Activated T-helper 2 cell treated with anti-CD3 and anti-CD28 coated beads, Interferon-gamma antibody, Interleukin-2, Interleukin-4, amounts not matched to agents 10 μg/mL and 5 μg/mL and 100 μg/mL, durations not matched to agents 14 hours and 24 hours and 36 hours (primary cell): ENCODE data around the gene ORM1. TPM values are rescaled to one million over a fixed set of nuclear protein-coding genes. Genes with fewer than 3 reads are reported as not detected.

ENCODE experiments used
- DNase-seq: peaks from one replicate; pipeline ENCODE4 v3.0.0; 2021; ENCODE audit warnings: low spot score
- H3K27ac Mint-ChIP-seq: one replicate; pipeline ENCODE4 v1.8.0; 2021; ENCODE audit warnings: mixed read lengths
- H3K27me3 Mint-ChIP-seq: one replicate; pipeline ENCODE4 v1.8.0; 2021; ENCODE audit warnings: low read depth, mixed read lengths
- H3K36me3 Mint-ChIP-seq: one replicate; pipeline ENCODE4 v1.8.0; 2021; ENCODE audit warnings: low read depth, mixed read lengths
- H3K4me1 Mint-ChIP-seq: one replicate; pipeline ENCODE4 v1.8.0; 2021; ENCODE audit warnings: low read depth, mixed read lengths
- H3K4me3 Mint-ChIP-seq: one replicate; pipeline ENCODE4 v1.8.0; 2021; ENCODE audit warnings: low read depth, mild to moderate bottlenecking, moderate library complexity, mixed read lengths
- H3K9me3 Mint-ChIP-seq: one replicate; pipeline ENCODE4 v1.8.0; 2021; ENCODE audit warnings: mixed read lengths
- intact Hi-C: fragments of 100-400 bp; cut with micrococcal nuclease; formaldehyde crosslinking; loops from one replicate; pipeline ENCODE4 v1.15.1; 2023
- total RNA-seq: library from RNA; stranded (reverse); gene quantifications from 2 replicates; pipeline ENCODE4 v1.2.3, GENCODE V29; 2022

ORM1 gene
- total RNA-seq, 1 donor from 2014 or later: not detected

DNA sequence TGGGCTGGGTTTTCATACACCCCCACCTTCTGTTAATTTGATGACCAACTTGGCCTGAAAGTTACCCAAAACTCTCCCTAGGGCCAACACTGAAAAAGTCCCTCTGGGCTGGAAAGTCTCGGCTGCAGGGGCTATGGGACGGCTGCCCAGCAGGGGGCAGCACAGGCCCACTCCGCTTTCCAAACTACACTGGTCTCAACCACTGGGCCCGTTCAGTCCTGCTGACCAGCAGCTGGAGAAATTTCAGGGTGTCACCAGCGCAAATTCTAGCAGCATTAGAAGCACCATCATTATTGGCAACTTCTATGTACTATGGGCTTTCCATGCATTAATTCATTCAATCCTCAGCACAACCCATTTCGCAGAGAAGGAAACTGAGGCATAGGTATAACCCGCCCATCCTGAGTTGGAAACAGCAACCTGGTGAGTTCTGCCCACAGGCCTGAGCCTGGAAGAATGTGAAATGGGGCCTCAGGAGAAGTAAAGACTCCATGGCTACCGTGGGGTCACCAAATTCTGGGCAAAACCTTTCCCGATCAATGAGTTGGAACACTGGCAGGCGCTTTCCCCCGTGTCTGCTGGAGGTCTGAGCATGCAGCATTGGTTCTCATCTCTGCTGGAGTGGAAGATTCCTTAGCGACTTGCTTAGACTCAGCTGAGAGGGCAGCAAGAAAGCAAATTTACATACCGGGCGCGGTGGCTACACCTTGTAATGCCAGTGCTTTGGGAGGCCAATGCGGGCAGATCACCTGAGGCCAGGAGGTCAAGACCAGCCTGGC lies 16.4 kb downstream of the ORM1 start:
- H3K4me3 Mint-ChIP-seq: no peak overlapping the region
- H3K4me1 Mint-ChIP-seq: peaks cover 9% of the 10 kb centered on the region
- intact Hi-C loops: loop anchor here (1.0 to 5.0 kb wide), 3 partner anchors 49 to 168 kb away; partner anchors contain the start of gene WHRN
- H3K27me3 Mint-ChIP-seq: no peaks in the 10 kb centered on the region
- H3K27ac Mint-ChIP-seq: peak overlapping the region; percentile 0
- DNase-seq: peak; percentile 37
- peaks cover 91% of the 10 kb centered on the region for H3K36me3 Mint-ChIP-seq
- no peaks in the 10 kb centered on the region for H3K9me3 Mint-ChIP-seq

DNA sequence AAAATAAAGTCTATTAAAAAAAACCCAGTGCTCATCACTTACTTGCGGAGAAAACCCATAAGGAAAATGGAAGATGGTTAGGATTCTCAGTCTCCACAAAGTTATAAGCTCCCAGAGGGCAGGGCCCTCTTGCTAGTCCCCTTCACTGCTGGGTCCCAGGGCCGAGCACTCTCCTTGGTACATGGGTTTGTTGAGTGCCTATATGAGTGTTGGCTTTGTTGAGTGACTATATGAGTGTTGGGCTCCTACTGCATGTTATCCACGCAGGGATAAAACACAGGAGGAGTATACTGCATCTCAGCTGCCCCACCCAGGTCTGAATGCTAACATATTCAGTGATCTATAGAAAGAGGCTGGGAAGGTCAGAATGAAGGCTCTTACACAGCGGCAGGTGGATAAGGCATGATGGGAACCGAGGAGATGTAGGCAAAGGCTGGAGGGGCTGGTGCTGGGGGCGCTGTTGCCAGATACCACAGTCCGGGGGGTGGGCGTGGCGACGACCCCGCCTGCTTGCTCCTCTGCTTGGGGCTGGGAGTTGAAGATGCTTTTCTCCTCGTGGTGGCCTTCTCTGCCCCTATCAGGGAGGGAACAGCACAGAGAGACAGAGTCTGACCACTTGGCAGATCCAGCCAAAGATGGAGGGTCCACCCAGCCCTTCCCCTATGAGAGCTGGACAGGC lies 18.4 kb downstream of the ORM1 start:
- Mint-ChIP-seq H3K27me3 (no peaks in the 10 kb centered on the region), H3K4me3 (no peak overlapping the region), H3K36me3 (peaks cover 94% of the 10 kb centered on the region), H3K4me1 (peaks cover 9% of the 10 kb centered on the region), H3K9me3 (no peaks in the 10 kb centered on the region), H3K27ac (peak overlapping the region; percentile 27)
- DNase-seq: no peak
- intact Hi-C loops: no loop called here

DNA sequence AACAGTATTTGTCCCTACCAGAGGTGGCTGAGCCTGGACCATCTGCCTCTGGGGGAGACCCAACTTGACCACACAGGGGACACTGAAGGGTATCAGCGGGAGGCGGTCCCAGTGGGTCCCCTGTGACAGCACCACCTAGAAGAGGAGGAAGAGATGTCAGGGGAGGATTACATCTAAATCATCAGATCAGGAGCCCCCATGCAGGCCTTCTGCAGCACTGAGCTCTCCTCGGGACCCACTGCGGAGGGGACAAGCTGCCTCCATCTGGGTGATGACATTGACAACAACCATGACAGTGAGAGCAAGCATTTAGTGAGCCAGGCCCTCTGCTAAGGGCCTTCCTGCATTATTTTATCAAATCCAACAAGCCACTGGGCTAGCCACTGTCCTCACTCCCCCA lies 19.1 kb downstream of the ORM1 start:
- peaks cover 15% of the 10 kb centered on the region for H3K4me1 Mint-ChIP-seq

DNA sequence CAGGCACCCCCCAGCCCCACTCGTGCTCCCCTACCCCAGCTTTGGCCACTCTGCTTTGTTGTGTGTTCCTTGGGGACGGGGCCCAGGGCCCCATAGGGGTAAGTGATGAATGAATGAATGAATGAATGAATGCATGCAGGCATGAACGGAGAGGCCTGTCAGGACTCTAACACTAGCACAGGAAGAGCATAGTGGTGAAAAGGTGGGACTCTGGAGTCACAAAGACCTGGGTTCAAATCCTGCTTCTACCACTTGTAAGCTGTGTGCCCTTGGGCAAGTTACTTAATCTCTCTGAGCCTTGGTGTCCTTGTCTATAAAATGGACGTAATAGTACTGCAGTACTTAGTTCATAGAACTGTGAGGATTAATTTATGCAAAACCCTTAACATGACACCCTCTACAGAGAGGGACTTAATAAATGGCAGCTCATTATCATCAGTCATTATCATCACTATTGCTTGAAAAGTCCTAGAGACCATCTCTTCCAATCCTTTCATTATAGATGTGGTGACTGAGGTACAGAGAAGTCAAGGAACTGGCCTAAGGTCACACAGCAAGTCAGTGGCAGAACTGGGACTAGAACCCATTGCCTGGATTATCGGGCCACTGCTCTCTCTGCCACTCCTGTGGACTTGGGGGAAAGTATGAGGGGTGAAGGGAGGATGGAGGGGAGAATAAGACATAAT lies 20.0 kb downstream of the ORM1 start:
- intact Hi-C loops: no loop called here
- Mint-ChIP-seq H3K4me3 (no peak overlapping the region), H3K36me3 (peaks cover 92% of the 10 kb centered on the region), H3K4me1 (peaks cover 19% of the 10 kb centered on the region), H3K9me3 (no peaks in the 10 kb centered on the region), H3K27me3 (no peaks in the 10 kb centered on the region), H3K27ac (no peak overlapping the region)
- no peak for DNase-seq

More for the DNA sequence above, 19.1 kb downstream of the ORM1 start:
- Mint-ChIP-seq H3K9me3 (no peaks in the 10 kb centered on the region), H3K36me3 (peaks cover 94% of the 10 kb centered on the region), H3K27ac (no peak overlapping the region), H3K4me3 (no peak overlapping the region), H3K27me3 (no peaks in the 10 kb centered on the region)
- intact Hi-C loops: no loop called here
- no peak for DNase-seq

DNA sequence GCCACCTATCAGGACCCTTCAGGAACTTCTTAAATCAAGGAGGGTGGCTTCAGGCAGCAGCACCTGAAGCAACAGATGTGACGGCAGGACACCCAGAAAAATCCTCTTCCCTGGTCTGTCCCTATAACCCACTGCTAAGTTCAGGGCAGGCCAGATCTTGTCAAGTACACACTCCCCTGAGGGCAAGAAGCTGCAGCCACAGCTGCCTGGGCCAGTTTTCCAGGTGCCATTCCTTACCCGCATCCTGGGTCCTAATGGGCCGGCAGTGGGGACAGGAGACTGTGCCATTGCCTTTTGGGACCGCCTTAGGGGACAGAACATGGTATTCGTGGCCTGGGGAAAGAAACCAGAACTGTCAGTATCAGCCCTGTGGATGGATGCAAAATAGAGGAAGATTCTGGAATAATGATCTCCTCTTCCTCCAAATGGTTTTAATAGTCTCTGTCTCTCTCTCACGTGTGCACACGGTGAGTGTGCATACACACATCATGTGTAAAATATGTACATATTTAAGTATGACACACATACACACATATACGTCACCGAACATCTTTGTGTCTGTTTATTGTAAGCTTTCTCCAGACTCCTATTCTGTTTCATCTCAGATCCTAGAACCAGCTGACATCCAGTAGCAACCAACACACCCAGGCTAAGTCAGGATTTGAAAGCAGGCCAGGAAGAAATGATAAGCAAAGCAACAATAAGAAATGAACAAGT lies 20.7 kb downstream of the ORM1 start:
- intact Hi-C loops: no loop called here
- Mint-ChIP-seq H3K4me1 (peaks cover 26% of the 10 kb centered on the region), H3K27ac (peak overlapping the region; percentile 12)

DNA sequence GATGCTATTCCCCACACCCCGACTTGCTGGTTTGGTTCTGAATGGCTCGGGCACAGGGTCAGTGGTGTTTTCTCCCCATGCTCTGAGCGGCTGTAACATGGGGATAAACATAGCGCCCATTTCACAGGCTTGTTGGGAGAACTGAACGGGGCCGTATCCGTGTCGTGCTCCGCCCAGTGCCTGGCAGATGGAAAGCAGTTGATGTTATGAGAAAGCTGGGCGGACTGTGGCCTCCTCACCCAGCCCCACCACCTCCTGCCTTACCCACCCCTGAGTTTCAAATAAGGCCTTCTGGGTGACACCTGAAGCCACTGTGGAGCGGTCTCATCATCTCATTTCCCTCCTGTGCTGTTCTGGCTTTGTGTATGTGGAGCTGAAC lies 21.3 kb downstream of the ORM1 start:
- peaks cover 92% of the 10 kb centered on the region for H3K36me3 Mint-ChIP-seq
- peak overlapping the region; percentile 12 for H3K27ac Mint-ChIP-seq
- no peak overlapping the region for H3K4me3 Mint-ChIP-seq
- no peak for DNase-seq
- no peaks in the 10 kb centered on the region for H3K9me3 Mint-ChIP-seq
- peaks cover 26% of the 10 kb centered on the region for H3K4me1 Mint-ChIP-seq
- intact Hi-C loops: no loop called here
- H3K27me3 Mint-ChIP-seq: no peaks in the 10 kb centered on the region

More for the DNA sequence above, 20.7 kb downstream of the ORM1 start:
- H3K36me3 Mint-ChIP-seq: peaks cover 92% of the 10 kb centered on the region
- DNase-seq: no peak
- no peaks in the 10 kb centered on the region for H3K27me3 Mint-ChIP-seq
- H3K4me3 Mint-ChIP-seq: no peak overlapping the region
- H3K9me3 Mint-ChIP-seq: no peaks in the 10 kb centered on the region

DNA sequence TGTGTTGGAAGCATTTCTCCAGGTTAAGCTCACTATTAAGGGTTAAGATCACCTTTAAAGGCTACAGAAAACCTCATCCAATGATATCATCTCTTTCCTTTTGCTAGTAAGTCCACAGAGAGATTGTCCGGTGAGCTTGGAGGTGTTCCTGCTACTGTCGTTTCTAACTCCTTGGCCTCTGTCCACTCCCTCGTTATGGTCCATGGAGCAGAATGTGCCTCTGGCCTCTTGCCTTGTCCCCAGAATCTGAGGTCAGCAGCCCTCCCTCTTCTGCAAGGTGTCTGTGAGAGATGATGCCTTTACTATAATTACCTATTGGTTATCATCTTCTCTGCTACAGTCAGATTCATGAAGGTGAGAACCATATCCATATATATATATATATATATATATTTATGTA lies 21.8 kb downstream of the ORM1 start:
- peaks cover 92% of the 10 kb centered on the region for H3K36me3 Mint-ChIP-seq
- intact Hi-C loops: loop anchor here (5.0 kb wide), 1 partner anchor 143 kb away; no protein-coding TSS in a partner anchor

DNA sequence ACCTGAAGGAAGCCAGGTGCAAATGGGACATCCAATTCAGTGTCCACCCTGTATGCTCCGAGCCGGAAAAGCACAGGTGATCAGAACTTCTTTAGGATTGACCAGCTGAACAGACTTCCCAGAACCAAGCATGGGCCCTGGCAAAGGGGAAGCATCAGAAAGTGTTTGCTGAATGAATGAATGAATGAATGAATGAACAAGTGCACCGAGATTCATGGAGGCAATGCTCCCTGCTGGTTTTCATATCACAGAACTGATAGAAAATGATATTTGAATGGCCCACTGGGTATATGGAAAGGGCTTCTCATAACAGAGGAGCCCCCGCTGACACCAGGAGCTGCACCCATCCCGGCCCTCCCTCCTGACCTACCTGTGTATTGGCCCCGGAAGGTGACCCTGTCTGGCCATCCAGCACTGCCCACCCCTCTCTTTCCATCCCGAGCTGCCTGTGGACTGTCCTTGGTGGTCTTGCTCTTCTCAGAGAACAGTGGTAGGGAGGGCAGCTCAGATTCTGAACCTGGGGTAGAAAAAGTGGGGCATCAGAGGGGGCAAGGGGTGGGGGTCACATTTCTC lies 22.7 kb downstream of the ORM1 start:
- intact Hi-C loops: loop anchor here (5.0 kb wide), 1 partner anchor 142 kb away; no protein-coding TSS in a partner anchor
- Mint-ChIP-seq H3K27me3 (no peaks in the 10 kb centered on the region), H3K27ac (peak overlapping the region; percentile 40), H3K4me1 (peaks cover 40% of the 10 kb centered on the region), H3K9me3 (no peaks in the 10 kb centered on the region), H3K4me3 (no peak overlapping the region), H3K36me3 (peaks cover 92% of the 10 kb centered on the region)
- DNase-seq: no peak

More for the DNA sequence above, 21.8 kb downstream of the ORM1 start:
- Mint-ChIP-seq H3K27ac (no peak overlapping the region), H3K4me3 (no peak overlapping the region), H3K27me3 (no peaks in the 10 kb centered on the region), H3K4me1 (peaks cover 31% of the 10 kb centered on the region), H3K9me3 (no peaks in the 10 kb centered on the region)
- no peak for DNase-seq

DNA sequence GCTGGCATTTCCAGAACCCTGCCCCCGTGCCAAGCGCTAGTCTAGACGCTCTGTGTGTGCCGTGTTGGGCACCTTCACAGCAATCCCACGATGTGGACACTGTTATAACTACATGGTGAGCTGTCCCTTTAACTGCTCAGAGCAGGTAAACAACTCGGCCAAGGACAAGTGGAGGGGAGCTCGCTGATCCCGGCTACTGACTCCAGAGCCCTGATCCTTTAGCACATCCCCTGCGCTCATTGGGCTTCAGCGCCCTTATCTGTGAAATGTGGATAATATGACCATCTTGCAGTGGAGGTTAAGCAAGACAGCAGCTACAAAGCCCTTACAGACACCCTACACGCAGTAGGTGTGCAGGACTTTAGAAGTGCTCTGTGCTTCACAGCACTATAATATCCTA lies 23.2 kb downstream of the ORM1 start:
- Mint-ChIP-seq H3K27ac (no peak overlapping the region), H3K9me3 (no peaks in the 10 kb centered on the region), H3K4me1 (peaks cover 43% of the 10 kb centered on the region), H3K4me3 (no peak overlapping the region), H3K36me3 (peaks cover 92% of the 10 kb centered on the region), H3K27me3 (no peaks in the 10 kb centered on the region)
- no peak for DNase-seq
- intact Hi-C loops: loop anchor here (5.0 kb wide), 1 partner anchor 141 kb away; no protein-coding TSS in a partner anchor

DNA sequence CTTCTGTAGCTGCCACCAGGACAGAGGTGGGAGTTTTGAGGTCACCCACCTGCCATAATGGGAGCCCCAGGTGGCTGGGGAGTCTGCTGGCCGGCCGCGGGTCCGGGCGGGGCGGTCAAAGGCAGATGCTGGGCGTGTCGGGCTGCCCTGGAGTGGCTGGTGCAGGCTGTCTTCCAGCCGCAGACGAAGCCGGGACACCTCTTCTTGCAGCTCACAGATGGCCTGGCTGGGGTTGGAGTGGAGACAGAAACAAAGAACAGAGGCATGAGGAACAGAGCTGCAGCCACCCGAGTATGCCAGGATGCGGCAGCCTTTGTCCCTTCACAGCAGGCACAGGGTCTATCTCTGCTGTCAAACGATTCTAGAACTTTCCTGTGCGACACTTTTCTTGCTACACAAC lies 24.8 kb downstream of the ORM1 start:
- H3K27me3 Mint-ChIP-seq: no peaks in the 10 kb centered on the region
- DNase-seq: no peak
- H3K36me3 Mint-ChIP-seq: peaks cover 88% of the 10 kb centered on the region
- intact Hi-C loops: loop anchor here (5.0 kb wide), 1 partner anchor 140 kb away; no protein-coding TSS in a partner anchor
- H3K4me1 Mint-ChIP-seq: peaks cover 45% of the 10 kb centered on the region
- no peaks in the 10 kb centered on the region for H3K9me3 Mint-ChIP-seq
- H3K4me3 Mint-ChIP-seq: no peak overlapping the region
- peak overlapping the region; percentile 93 for H3K27ac Mint-ChIP-seq

DNA sequence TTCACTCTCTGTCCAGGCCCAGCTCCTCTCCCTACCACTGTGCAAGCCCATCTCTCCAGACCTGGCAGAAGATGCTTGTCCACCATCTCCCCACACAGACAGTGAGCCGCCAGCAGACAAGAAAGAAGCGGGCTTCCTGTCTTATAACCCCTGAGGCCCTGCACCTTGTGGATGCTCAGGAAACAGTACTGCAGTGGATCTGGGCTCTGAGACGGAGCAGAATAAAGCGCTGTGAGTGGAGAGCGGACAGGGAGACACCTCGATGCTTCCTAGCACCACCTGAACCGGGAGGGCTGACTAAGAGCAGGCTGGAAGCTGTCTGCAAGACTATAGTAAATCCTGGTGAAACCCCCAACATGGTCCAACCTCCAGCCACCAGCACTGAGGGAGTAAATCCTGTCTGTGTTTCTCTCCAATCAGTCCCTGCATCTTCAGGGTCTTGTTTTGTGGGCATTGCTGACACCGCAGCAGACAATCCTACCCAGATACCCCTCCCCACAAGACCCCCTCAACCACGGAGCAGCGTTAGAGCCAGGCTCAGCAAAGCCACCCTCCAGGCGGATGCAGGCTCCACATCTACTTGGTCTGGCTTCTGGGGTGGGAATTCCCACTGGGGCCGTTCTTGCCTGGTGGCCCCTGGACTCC lies 25.5 kb downstream of the ORM1 start:
- no peaks in the 10 kb centered on the region for H3K27me3 Mint-ChIP-seq
- intact Hi-C loops: loop anchor here (5.0 kb wide), 1 partner anchor 139 kb away; no protein-coding TSS in a partner anchor
- peak overlapping the region; percentile 93 for H3K27ac Mint-ChIP-seq
- peaks cover 44% of the 10 kb centered on the region for H3K4me1 Mint-ChIP-seq
- DNase-seq: no peak
- peaks cover 88% of the 10 kb centered on the region for H3K36me3 Mint-ChIP-seq
- no peaks in the 10 kb centered on the region for H3K9me3 Mint-ChIP-seq
- no peak overlapping the region for H3K4me3 Mint-ChIP-seq
